ENCODE results near the gene ATP8B3.

The ATP8B3 gene

DNA sequence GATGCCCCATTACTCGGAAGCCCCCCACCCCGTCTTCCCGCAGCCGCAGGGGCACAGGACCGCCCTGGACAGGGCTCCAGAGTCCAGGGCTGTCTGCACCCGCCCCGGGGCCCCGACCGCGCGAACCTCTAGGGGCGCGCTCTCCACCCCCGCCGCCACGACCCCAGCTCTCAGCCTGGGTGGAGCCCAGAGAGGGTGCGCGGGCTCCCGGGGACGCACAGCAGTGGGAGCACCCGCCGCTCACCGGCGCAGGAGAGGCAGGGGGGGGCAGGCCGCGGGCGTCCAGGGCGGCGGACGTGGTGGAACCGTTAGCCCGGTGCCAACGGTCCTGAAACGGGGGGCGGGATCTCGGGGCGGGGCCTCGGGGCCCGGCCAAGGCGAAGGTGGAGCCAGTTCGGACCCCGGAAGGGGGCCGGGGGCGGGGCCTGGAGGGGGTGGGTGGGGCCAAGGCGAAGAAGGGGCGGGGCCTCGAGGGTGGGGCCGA lies at the start of gene ATP8B3:
Gene ATP8B3, minus strand, starts transcription at position 335 of the 484 bp plus-strand sequence. CDS start 540 bp downstream, outside the sequence.
- DNase-seq = no peak

DNA sequence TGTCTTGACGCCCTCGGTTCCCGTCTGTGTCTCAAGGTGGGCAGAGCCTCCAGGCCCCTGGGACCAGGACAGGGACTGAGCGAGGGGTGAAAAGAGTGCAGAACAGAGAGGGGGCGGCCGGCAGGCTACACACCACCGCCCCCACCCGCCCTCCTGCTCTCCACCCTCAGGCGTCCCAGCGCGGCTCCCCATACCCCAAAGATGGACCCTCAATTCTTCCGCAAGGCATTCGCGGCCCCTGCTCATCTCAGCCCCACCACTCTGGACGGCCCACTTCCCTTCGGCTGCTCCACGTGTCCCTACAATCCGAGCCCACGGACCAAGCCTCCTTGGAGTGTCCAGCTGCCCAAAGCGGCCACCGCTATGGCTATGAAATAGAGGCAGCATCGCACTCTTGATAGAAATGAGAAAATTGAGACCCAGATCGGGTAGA lies 49.5 kb upstream of the ATP8B3 start:
- DNase-seq = no peak

- DNase-seq = no peak
These were observed 48.9 kb upstream of the ATP8B3 start for GRCh38 chr19:1860821-1861598.

GRCh38 chr19:1860042-1860775 lies 48.1 kb upstream of the ATP8B3 start:
- DNase-seq = peak; percentile 53

- DNase-seq = no peak
These were observed 47.3 kb upstream of the ATP8B3 start for GRCh38 chr19:1859331-1859781.

- DNase-seq = no peak
These were observed 46.5 kb upstream of the ATP8B3 start for GRCh38 chr19:1858412-1859081.

DNA sequence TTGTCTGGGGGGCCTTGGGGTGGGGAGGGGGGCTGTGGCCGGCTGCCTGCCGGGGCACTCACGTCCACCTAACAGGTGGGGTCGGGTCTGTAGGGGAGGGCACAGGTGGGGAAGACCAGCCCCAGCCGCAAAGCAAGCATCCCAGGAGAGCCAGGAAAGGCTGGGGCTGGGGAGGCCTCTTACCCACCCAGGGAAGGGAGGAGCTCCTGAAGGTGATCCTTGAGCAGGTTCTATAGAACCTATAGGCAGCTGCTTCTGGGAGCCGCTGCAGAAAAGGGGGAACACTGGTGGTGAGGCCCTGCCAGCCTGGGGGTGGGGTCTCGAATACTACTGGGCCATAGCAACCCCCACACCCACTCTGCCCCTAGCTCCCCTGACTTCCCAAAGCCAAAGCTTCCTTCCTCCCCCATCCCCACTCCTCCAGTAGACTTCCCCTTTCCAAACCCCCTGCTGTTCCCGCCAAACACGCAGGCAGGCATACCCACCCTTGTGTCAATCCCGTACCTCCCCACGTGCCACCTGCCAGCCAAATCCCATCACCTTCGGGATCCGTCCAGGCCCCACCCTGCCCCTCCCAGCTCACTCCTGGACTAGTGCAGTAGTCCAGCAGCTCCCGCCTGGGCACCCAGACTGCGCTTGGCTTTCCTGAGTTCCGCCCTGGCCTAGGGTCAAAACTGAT lies 45.7 kb upstream of the ATP8B3 start:
- no peak for DNase-seq

DNA sequence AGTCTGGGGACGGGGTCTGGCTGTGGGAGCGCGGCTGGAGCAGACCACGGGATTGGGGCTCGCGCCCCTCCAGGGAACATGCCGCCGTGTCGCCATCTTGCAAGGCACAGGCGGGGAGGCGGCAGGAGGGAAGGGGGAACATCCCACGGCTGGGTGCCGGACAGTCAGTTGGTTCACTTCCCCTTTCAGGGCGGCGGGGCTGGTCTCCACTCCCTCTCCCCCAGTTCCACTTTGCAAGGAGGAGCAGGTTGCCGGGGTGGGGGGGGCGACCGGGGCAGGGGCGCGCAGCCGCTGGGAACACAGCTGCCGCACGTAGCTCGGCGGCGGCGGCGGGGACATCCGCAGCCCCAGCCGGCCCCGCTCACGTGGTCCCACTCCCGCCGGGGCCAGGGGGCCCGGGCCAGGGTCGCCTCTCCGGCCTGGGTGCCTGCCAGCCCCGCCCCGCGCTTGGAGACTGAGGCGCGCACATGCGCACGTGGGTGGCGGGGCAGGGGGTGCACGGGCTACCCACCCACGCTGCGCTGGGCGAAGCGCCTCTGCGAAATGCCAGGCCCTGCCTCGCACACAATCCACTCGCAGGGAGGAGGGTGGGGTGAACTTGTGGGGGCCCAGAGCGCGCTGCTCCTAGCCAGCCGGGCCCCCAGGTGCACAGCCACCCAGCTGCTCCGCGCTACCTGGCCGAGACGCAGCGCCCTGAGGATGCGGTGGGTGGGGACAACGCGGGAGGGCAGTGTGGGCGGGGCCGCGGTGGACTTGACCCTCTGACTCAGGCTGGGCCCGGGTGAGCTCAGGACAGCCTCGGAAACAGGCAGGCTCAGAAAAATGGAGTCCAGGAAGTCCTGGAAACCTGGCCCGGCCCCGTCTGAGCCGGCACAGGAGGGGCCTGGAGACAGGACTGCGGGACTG lies 44.9 kb upstream of the ATP8B3 start:
- peak; percentile 57 for DNase-seq

DNA sequence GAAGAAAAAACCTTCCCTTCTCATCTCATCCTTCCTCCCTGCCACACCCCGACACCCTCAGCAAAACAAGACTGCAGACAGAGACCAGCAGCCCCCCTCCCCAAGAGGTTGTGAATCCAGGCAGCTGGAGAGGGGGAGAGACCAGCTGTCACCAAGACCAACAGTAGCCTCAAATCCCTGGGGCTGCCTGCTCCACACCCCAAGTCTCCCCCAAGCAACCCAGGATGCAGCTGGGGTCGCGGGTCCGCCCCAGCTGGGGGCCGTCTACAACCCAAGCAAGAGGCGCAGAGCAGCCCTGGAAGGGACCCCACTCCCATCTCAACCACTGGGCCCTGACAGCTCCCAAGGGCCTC lies 44.2 kb upstream of the ATP8B3 start:
- no peak for DNase-seq

GRCh38 chr19:1855828-1856255 lies 43.8 kb upstream of the ATP8B3 start:
- peak; percentile 36 for DNase-seq

DNA sequence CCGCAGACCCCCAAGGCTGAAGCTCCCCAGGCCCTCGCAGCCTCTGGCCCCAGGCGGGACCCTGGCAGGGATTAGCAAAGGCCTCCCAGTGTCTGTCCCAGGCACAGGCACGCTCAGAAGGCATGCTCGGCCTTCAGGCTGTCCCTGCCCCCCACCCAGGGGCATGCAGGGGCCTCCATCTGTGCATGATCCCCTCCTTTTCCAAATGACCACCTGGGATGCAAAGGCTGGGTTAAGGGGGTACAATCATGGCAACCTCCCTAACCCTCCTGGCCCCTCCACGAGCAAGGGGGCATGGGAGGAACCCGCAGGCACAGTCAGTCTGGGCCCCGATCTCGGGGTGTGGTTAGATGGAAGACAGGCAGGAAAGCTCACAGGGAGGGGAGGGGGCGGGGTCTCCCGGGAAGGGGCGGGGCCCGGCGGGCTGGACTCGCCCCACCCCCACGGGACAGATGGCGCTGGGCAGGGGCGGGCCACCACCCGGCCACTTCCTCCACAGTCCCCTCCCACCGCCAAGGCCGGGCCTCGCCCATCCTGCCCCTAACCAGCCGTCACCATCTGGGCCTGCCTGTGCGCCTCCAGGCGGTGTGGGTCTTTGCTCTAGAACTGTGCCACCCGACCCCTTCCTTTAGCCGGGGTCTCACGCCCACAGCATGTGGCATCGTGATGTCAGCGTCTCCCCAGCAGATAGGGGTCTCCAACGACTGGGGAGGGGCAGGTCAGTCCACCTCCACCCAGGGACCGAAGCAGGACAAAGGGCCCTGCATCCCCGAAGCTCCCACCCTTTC lies 43.2 kb upstream of the ATP8B3 start:
- peak; percentile 61 for DNase-seq

DNA sequence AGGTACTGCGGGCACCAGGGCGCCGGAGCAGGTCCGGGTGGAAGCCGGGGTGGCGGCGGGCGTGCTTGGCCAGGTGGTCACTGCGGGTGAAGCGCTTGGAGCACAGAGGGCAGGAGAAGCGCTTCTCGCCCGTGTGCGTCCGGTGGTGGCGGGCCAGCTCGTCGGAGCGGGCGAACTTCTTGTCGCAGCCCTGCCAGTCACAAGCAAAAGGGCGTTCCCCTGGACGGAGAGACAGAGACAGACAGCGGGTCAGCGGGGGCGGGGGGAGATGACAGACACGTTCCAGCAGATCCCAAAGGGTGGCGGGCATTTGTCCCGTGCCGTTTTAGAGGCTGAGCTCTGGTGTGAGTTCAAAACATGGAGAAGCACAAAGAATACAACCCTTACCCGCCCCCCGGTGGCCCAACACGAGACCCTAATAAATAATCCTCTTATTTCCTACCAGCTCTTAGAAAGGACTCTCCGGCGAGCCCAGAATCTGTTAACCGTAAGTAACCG lies 42.5 kb upstream of the ATP8B3 start:
- no peak for DNase-seq

DNA sequence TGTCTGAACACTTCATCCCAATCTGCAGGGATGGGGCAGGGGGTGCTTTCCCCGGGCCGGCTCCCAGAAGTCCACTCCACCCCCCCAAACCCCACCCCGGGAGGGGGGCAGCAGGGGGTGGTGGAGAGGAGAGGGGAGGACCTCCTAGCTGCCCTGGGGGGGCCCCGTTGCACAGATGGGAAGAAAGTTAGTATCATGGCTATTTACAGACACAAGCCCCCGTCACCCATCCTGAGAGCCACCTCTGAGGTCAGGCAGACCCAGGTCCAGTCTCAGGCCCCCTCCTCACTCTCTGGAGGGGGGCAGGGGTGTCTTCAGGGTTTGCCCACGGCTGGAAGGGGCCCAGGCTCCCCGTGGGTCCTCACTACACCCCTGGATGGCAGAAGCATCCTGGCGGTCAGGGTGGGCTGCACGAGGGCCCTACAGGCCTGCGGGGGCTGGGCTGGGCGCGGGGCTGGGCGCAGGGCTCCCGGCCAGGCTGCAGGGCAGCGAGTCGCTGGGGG lies 42.0 kb upstream of the ATP8B3 start:
- no peak for DNase-seq

- DNase-seq = peak; percentile 82
These were observed 41.4 kb upstream of the ATP8B3 start for GRCh38 chr19:1853295-1854038.

DNA sequence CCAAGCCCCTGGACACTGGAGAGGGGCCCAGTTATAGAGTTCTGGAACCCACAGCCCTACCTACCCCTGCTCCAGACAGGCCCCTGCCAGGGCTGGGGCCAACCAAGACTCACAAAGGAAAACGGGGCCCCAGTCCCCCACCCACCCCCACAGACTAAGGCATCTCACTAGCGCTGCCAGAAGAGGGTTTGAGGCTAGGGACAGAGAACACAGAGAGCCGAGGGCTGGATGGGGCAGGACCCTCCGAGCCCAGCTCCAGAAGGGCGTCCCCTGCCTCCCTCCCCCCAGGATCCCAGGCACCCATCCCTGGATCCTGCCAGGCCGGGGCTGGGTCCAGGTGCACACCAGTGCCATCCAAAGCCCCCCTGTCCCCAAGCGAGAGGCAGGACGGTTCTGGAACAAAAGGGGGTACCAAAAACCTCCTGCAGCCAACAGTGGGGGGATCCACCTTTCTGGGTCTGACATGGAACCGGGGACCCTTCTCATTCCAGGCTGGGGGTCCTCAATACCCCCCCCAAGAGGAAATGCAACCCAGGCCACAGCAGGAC lies 40.6 kb upstream of the ATP8B3 start:
- no peak for DNase-seq

DNA sequence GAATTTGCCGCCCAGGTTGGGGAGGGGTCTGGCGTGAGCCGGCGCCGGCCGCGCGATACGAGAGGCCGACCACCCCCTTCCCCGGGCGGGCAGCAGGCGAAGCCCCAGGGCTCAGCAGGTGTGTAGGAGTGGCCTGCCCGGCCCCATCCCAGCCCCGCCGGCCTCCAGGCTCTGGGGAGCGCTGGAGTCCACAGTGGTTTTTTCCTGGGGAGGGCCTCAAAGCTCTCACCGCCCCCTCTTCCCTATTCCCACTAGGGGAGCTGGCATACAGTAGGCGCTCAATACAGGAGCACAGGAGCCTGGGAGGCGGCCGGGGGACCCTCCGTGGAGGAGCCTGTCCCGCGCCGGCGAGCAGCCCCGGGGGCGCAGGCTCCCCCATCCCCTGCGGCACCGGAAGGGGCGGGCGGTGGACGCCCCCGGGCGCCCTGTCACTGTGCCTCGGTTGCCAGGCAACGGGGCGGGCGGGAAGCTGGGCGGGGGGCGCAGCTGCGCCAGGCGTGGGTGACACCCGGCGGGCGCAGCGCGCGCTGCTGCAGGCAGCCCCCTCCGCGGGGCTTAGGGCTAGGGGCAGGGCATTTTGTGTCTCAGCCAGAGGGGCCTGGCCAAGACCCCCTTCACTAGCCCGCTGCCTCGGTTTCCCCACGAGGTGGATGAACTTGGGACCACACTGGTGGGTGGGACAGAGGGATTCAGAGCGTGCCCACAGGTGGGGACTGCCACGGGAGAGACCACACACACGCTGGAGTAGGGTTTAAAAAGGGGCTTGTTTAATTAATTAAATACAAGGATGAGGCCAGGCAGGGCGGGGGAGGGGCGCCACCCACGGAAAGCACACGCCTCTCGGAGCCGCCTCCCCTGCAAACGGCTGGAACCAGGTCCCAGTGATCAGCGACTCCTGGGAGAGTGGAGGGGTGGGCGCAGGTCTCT lies 39.8 kb upstream of the ATP8B3 start:
- DNase-seq = peak; percentile 75

GRCh38 chr19:1850809-1851653 lies 39.0 kb upstream of the ATP8B3 start:
- DNase-seq = no peak

Measured in activated naive CD4-positive, alpha-beta T cell treated with anti-CD3 and anti-CD28 coated beads, Interleukin-2, amount 50 U/mL, for 16 hours (primary cell).